GM12864 (cell line): Measurements from ENCODE around the gene NKD2.

Experiments
- DNase-seq: peaks from one replicate; pipeline ENCODE4 v3.0.0-alpha.2; 2011; ENCODE audit warnings: low read depth
- H3K4me3 ChIP-seq: 2 replicates; pipeline ENCODE4 v1.5.1; 2011; ENCODE audit warnings: mild to moderate bottlenecking, low read depth, low read length, control low read depth
- CTCF ChIP-seq: IDR thresholded peaks from 2 replicates; pipeline ENCODE4 v1.5.1; 2011; ENCODE audit warnings: low read depth, mild to moderate bottlenecking, moderate library complexity, low read length, control low read depth, inconsistent platforms; ENCODE audit errors: missing control alignments

The NKD2 gene

DNA sequence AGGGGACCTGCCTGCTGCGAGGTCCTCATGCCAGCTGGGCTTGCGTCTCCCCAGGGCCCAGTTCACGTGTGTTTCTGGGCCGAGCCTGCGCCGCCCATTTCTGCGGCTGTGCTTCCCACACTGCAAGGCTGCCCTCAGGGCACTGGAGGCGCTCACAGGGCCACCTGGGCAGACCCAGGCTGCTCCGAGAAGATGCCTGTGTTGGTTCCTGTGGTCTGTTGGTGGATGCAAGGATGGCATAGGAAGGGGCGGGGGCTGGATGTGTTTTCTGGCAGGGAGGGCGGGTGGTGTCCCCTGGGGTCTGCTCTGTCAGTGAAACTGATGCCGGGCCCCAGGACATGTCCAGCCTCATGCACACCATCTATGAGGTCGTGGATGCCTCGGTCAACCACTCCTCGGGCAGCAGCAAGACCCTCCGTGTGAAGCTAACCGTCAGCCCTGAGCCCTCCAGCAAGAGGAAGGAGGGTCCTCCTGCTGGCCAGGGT is 25.9 kb downstream of the NKD2 start:
- TF ChIP-seq CTCF: no peak
- no peak overlapping the region for H3K4me3 ChIP-seq
- no peak for DNase-seq

DNA sequence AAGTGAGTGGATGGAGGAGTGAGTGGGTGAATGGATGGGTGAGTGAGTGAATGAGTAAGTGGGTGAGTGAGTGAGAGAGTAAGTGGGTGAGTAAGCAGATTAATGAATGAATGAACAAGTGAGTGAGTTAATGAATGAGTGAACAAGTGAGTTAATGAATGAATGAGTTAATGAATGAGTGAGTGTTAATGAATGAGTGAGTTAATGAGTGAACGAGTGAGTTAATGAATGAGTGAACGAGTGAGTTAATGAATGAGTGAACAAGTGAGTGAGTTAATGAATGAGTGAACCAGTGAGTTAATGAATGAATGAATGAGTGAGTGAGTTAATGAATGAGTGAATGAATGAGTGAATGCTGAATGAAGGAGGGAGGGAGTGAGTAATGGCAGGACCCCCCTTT is 26.4 kb downstream of the NKD2 start:
- no peak for DNase-seq
- H3K4me3 ChIP-seq: no peak overlapping the region
- TF ChIP-seq CTCF: no peak

GRCh38 chr5:1035421-1036405 is 27.1 kb downstream of the NKD2 start:
- H3K4me3 ChIP-seq: no peak overlapping the region
- no peak for TF ChIP-seq CTCF
- no peak for DNase-seq

DNA sequence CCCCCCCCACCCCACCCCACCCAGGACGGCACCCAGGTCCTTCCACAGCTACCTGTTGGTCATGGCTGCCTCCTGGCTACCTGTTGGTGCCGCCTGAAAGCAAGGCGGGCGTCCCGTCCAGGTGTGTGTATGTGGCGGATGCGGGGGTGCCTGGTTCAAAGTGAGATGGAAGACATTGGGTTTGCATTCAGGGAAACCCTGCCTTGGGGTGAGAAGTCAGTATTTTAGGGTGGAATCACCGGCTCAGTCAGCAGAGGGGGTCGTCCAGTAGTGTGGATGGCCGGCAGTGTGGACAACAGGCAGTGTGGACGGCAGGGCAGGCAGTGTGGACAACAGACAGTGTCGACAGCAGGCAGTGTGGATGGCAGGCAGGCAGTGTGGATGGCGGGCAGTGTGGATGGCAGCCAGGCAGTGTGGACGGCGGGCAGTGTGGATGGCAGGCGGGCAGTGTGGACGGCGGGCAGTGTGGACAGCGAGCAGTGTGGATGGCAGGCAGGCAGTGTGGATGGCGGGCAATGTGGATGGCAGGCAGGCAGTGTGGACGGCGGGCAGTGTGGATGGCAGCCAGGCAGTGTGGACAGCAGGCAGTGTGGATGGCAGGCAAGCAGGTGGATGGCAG is 28.0 kb downstream of the NKD2 start:
- TF ChIP-seq CTCF: no peak
- DNase-seq: no peak
- no peak overlapping the region for H3K4me3 ChIP-seq

- DNase-seq: no peak
- H3K4me3 ChIP-seq: no peak overlapping the region
- no peak for TF ChIP-seq CTCF
Measured at GRCh38 chr5:1037123-1037670, 28.6 kb downstream of the NKD2 start.

DNA sequence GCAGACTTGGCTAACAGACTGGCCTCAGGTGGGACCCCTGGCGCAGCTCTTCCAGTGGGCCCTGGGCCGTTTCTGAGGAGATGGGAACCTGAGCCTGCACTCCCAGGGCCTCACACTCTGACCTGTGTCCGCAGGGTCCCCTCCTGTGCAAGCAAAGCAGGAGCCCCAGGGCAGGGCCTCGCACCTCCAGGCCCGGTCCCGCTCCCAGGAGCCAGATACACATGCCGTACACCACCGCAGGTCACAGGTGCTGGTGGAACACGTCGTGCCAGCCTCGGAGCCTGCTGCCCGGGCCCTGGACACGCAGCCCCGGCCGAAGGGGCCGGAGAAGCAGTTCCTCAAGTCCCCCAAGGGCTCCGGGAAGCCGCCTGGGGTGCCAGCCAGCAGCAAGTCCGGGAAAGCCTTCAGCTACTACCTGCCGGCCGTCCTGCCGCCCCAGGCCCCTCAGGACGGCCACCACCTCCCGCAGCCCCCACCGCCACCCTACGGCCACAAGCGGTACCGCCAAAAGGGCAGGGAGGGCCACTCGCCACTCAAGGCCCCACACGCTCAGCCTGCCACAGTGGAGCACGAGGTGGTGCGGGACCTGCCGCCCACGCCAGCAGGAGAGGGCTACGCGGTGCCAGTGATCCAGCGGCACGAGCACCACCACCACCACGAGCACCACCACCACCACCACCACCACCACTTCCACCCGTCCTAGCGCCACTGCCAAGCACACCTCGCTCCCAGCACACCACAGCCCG is 29.2 kb downstream of the NKD2 start:
- no peak for TF ChIP-seq CTCF
- H3K4me3 ChIP-seq: no peak overlapping the region
- no peak for DNase-seq
